IMR-90 (cell line): ENCODE results near the gene FAM53B.

Experiments used
- BHLHE40 ChIP-seq: fragments of 150-350 bp; IDR thresholded peaks from 2 replicates; pipeline ENCODE4 v1.6.1; 2016; ENCODE audit warnings: mild to moderate bottlenecking, low read depth, low read length
- CEBPB ChIP-seq: IDR thresholded peaks from 2 replicates; pipeline ENCODE4 v1.6.1; 2012; ENCODE audit warnings: low read depth, low read length, improper control_type of control experiment
- FOS ChIP-seq: fragments of 150-350 bp; IDR thresholded peaks from 2 replicates; pipeline ENCODE4 v1.6.1; 2016; ENCODE audit warnings: low read depth, low read length
- MAZ ChIP-seq: IDR thresholded peaks from 2 replicates; pipeline ENCODE4 v1.6.1; 2012; ENCODE audit warnings: low read depth, mild to moderate bottlenecking, low read length, improper control_type of control experiment, moderate library complexity, borderline replicate concordance
- POLR2A ChIP-seq: IDR thresholded peaks from 2 replicates; pipeline ENCODE4 v1.6.1; 2012; ENCODE audit warnings: mild to moderate bottlenecking, low read depth, low read length
- RAD21 ChIP-seq: IDR thresholded peaks from 2 replicates; pipeline ENCODE4 v1.6.1; 2012; ENCODE audit warnings: low read length, improper control_type of control experiment
- RCOR1 ChIP-seq: IDR thresholded peaks from 2 replicates; pipeline ENCODE4 v1.6.1; 2012; ENCODE audit warnings: mild to moderate bottlenecking, low read length, improper control_type of control experiment; ENCODE audit not compliant: insufficient replicate concordance
- RFX5 ChIP-seq: IDR thresholded peaks from 2 replicates; pipeline ENCODE4 v1.8.0; 2012; ENCODE audit warnings: low read depth, mild to moderate bottlenecking, low read length, moderate library complexity
- SMC3 ChIP-seq: fragments of 150-350 bp; IDR thresholded peaks from 2 replicates; pipeline ENCODE4 v1.6.1; 2016; ENCODE audit warnings: low read depth, mild to moderate bottlenecking, antibody characterized with exemption, low read length, moderate library complexity
- TF ChIP-seq, protein P1 (sequence below): conservative IDR thresholded peaks from 2 replicates; pipeline ENCODE4 v1.5.1; 2012; ENCODE audit warnings: mild to moderate bottlenecking, low read depth, low read length, improper control_type of control experiment
- TF ChIP-seq, protein P2 (sequence below): fragments of 150-350 bp; IDR thresholded peaks from 2 replicates; pipeline ENCODE4 v1.6.1; 2017; ENCODE audit warnings: mild to moderate bottlenecking, antibody characterized with exemption, low read length, low read depth

DNA sequence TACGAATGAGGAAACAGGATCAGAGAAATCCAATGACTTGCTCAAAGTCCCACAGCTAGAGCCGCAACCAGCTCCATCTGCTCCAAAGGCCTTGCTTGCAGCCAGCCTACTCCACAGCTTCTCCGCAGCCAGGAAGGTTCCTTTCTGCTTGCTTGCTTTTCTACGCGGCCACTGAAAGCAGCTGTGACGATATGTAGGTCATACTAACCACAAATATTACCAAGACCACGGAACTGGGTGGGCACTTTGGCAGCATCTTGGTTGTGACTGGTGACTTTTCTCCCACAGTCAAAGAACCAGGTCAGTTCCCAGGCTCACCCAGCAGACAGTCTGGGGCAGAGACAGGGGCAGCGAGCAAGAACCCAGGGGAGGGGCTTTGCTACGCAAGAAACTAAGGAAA lies 86.4 kb downstream of the FAM53B start:
- TF ChIP-seq, protein P1, sequence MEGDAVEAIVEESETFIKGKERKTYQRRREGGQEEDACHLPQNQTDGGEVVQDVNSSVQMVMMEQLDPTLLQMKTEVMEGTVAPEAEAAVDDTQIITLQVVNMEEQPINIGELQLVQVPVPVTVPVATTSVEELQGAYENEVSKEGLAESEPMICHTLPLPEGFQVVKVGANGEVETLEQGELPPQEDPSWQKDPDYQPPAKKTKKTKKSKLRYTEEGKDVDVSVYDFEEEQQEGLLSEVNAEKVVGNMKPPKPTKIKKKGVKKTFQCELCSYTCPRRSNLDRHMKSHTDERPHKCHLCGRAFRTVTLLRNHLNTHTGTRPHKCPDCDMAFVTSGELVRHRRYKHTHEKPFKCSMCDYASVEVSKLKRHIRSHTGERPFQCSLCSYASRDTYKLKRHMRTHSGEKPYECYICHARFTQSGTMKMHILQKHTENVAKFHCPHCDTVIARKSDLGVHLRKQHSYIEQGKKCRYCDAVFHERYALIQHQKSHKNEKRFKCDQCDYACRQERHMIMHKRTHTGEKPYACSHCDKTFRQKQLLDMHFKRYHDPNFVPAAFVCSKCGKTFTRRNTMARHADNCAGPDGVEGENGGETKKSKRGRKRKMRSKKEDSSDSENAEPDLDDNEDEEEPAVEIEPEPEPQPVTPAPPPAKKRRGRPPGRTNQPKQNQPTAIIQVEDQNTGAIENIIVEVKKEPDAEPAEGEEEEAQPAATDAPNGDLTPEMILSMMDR = no peak
- no peak for TF ChIP-seq CEBPB
- TF ChIP-seq RAD21 = no peak
- TF ChIP-seq, protein P2, sequence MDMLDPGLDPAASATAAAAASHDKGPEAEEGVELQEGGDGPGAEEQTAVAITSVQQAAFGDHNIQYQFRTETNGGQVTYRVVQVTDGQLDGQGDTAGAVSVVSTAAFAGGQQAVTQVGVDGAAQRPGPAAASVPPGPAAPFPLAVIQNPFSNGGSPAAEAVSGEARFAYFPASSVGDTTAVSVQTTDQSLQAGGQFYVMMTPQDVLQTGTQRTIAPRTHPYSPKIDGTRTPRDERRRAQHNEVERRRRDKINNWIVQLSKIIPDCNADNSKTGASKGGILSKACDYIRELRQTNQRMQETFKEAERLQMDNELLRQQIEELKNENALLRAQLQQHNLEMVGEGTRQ = no peak
- TF ChIP-seq SMC3 = no peak
- no peak for TF ChIP-seq FOS
- TF ChIP-seq RFX5 = no peak
- no peak for TF ChIP-seq POLR2A
- no peak for TF ChIP-seq RCOR1
- no peak for TF ChIP-seq BHLHE40
- TF ChIP-seq MAZ = no peak
